ENCODE measurements around the gene BLACAT1. TPM values are rescaled to one million over a fixed set of nuclear protein-coding genes. Genes with fewer than 3 reads are reported as not detected.
"Not testable (repeated sequence)": the region's sequence is repeated elsewhere in the genome, so short reads cannot be mapped to it uniquely, and the experiment has no call there.

Gene BLACAT1
- total and polyA plus RNA-seq, 4 donors = 0.35 to 0.74 (median 0.58) TPM

- H3K4me1 ChIP-seq (ENCODE audit: control insufficient read depth in 5 of 5, insufficient read depth in 5 of 5, low read length in 5 of 5) = peaks cover 0 to 26% (median 9%) of the 10 kb centered on the region in 5 donors
- WGBS, 2 donors = 69 to 71% methylated on average over 11 of the region's 11 CpGs
- no peak for TF ChIP-seq CTCF (IDR thresholded peaks at IDR 0.05; ENCODE audit: control extremely low read depth, extremely low read depth)
- H3K36me3 ChIP-seq (ENCODE audit: control insufficient read depth in 4 of 4, insufficient read depth in 4 of 4, low read length in 4 of 4) = no peaks in the 10 kb centered on the region
- ATAC-seq (ENCODE audit: insufficient read depth, low FRiP score) (no peak), DNase-seq (no peak)
- no peaks in the 10 kb centered on the region for H3K27me3 ChIP-seq (ENCODE audit: control insufficient read depth in 3 of 3, insufficient read depth in 3 of 3, low read length in 2 of 3)
- no peaks in the 10 kb centered on the region for H3K9me3 ChIP-seq (ENCODE audit: control insufficient read depth in 4 of 4, insufficient read depth in 3 of 4, low read length in 3 of 4)
- H3K4me3 ChIP-seq = no peak overlapping the region
- no peak overlapping the region for H3K9ac ChIP-seq (ENCODE audit: insufficient read depth in 1 of 2, low read length in 2 of 2)
- no peak overlapping the region for H3K27ac ChIP-seq (ENCODE audit: low read depth in 1 of 2, low read length in 1 of 2)
Measured at GRCh38 chr1:205435578-205436573, 20.0 kb downstream of the BLACAT1 start.

- Histone ChIP-seq H3K9me3 (ENCODE audit: control insufficient read depth in 4 of 4, insufficient read depth in 3 of 4, low read length in 3 of 4) (no peaks in the 10 kb centered on the region), H3K27me3 (ENCODE audit: control insufficient read depth in 3 of 3, insufficient read depth in 3 of 3, low read length in 2 of 3) (no peaks in the 10 kb centered on the region), H3K9ac (ENCODE audit: insufficient read depth in 1 of 2, low read length in 2 of 2) (no peak overlapping the region), H3K36me3 (ENCODE audit: control insufficient read depth in 4 of 4, insufficient read depth in 4 of 4, low read length in 4 of 4) (no peaks in the 10 kb centered on the region), H3K4me1 (ENCODE audit: control insufficient read depth in 5 of 5, insufficient read depth in 5 of 5, low read length in 5 of 5) (peaks cover 0 to 24% (median 5%) of the 10 kb centered on the region in 5 donors), H3K4me3 (no peak overlapping the region), H3K27ac (ENCODE audit: low read depth in 1 of 2, low read length in 1 of 2) (no peak overlapping the region)
- TF ChIP-seq CTCF (IDR thresholded peaks at IDR 0.05; ENCODE audit: control extremely low read depth, extremely low read depth) = no peak
- DNase-seq = no peak
- no peak for ATAC-seq (ENCODE audit: insufficient read depth, low FRiP score)
- WGBS, 2 donors = 75 to 81% methylated on average over 6 of the region's 6 CpGs
Measured at GRCh38 chr1:205434738-205435137, 21.1 kb downstream of the BLACAT1 start.

GRCh38 chr1:205432692-205433091 lies 23.2 kb downstream of the BLACAT1 start:
- H3K27ac ChIP-seq (ENCODE audit: low read depth in 1 of 2, low read length in 1 of 2); H3K9ac ChIP-seq (ENCODE audit: insufficient read depth in 1 of 2, low read length in 2 of 2); H3K4me3 ChIP-seq; H3K4me1 ChIP-seq (ENCODE audit: control insufficient read depth in 5 of 5, insufficient read depth in 5 of 5, low read length in 5 of 5); DNase-seq; H3K36me3 ChIP-seq (ENCODE audit: control insufficient read depth in 4 of 4, insufficient read depth in 4 of 4, low read length in 4 of 4); ATAC-seq (ENCODE audit: insufficient read depth, low FRiP score); H3K9me3 ChIP-seq (ENCODE audit: control insufficient read depth in 4 of 4, insufficient read depth in 3 of 4, low read length in 3 of 4); H3K27me3 ChIP-seq (ENCODE audit: control insufficient read depth in 3 of 3, insufficient read depth in 3 of 3, low read length in 2 of 3): not testable (repeated sequence)
- WGBS, 2 donors = 98 to 100% methylated on average over 1 of the region's 1 CpG

GRCh38 chr1:205432116-205432515 lies 23.7 kb downstream of the BLACAT1 start:
- H3K27me3 ChIP-seq (ENCODE audit: control insufficient read depth in 3 of 3, insufficient read depth in 3 of 3, low read length in 2 of 3) = peaks cover 0 to 2% (median 0%) of the 10 kb centered on the region in 3 donors
- no peaks in the 10 kb centered on the region for H3K9me3 ChIP-seq (ENCODE audit: control insufficient read depth in 4 of 4, insufficient read depth in 3 of 4, low read length in 3 of 4)
- H3K9ac ChIP-seq (ENCODE audit: insufficient read depth in 1 of 2, low read length in 2 of 2) = no peak overlapping the region
- H3K27ac ChIP-seq (ENCODE audit: low read depth in 1 of 2, low read length in 1 of 2) = no peak overlapping the region
- no peak for TF ChIP-seq CTCF (IDR thresholded peaks at IDR 0.05; ENCODE audit: control extremely low read depth, extremely low read depth)
- DNase-seq (no peak), ATAC-seq (ENCODE audit: insufficient read depth, low FRiP score) (no peak)
- H3K4me3 ChIP-seq = no peak overlapping the region
- 72 to 76% methylated on average over 2 of the region's 2 CpGs for WGBS, 2 donors
- H3K36me3 ChIP-seq (ENCODE audit: control insufficient read depth in 4 of 4, insufficient read depth in 4 of 4, low read length in 4 of 4) = no peaks in the 10 kb centered on the region
- peaks cover 0 to 8% (median 0%) of the 10 kb centered on the region in 5 donors for H3K4me1 ChIP-seq (ENCODE audit: control insufficient read depth in 5 of 5, insufficient read depth in 5 of 5, low read length in 5 of 5)

Data from lung (tissue), 12 donors.